ENCODE results near the gene PCBP1. TPM values are rescaled to one million over a fixed set of nuclear protein-coding genes. Genes with fewer than 3 reads are reported as not detected.

Gene PCBP1
- 100 to 1,000 TPM; 126 to 384 (median 236) TPM for total RNA-seq

- Histone ChIP-seq H3K27ac (peak within 1 kb of the TSS; percentile 97 to 100 (median 100)), H3K9me3 (no peaks in the 10 kb centered on the region), H3K36me3 (peaks cover 0 to 45% (median 11%) of the 10 kb centered on the region in 4 donors), H3K4me3 (peak within 1 kb of the TSS; percentile 58 to 99 (median 88)), H3K27me3 (no peaks in the 10 kb centered on the region), H3K4me1 (peaks cover 39 to 50% (median 49%) of the 10 kb centered on the region in 4 donors)
- ATAC-seq (ENCODE audit: low FRiP score in 2 of 2) (peak; percentile 93 to 94), DNase-seq (peak; percentile 93 to 99)
- peak in 3 of 4 donors; percentile 61 to 94 (median 93) for TF ChIP-seq POLR2A (IDR thresholded peaks at IDR 0.05)
- TF ChIP-seq POLR2AphosphoS5 (IDR thresholded peaks at IDR 0.05) = peak; percentile 51 to 78
- TF ChIP-seq EP300 (IDR thresholded peaks at IDR 0.05) = peak in 1 of 4 donors; percentile 36
- peak in 2 of 6 experiments; percentile 6 to 33 for TF ChIP-seq CTCF (IDR thresholded peaks at IDR 0.05)
- whole genome bisulfite sequencing, 2 donors = 0% methylated on average over 20 to 46 of the region's 94 CpGs
Observed at GRCh38 chr2:70086838-70087701, at the start of gene PCBP1. Gene PCBP1 (plus strand): TSS chr2:70087477. CDS start chr2:70087744, 267 bp downstream.

DNA sequence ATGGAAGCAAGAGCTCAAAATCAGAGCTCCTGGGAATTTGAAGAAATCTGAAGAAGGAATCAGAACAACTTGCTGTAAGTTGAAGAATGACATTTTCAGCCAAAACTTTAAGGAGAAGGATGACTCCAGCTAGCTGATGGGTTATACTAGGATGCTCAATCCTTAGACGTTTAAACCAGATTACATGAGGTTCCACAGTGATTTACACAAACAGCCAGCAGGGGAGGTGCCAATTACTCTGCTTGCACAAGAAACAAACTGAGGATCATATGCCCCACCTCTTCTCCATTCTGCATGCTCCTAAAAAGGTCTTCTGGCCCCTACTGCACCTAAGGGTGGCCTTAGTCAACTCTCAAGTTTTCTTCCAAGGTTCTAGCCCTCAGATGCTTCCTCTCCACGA, 47.9 kb upstream of the PCBP1 start:
- 68% methylated on average over 2 of the region's 2 CpGs for whole genome bisulfite sequencing, 2 donors
- Histone ChIP-seq H3K27me3 (no peaks in the 10 kb centered on the region), H3K4me3 (no peak overlapping the region), H3K4me1 (peaks cover 16 to 25% (median 20%) of the 10 kb centered on the region in 4 donors), H3K27ac (no peak overlapping the region), H3K9me3 (no peaks in the 10 kb centered on the region), H3K36me3 (peaks cover 0 to 4% (median 0%) of the 10 kb centered on the region in 4 donors)
- TF ChIP-seq POLR2AphosphoS5 (IDR thresholded peaks at IDR 0.05) (no peak), CTCF (IDR thresholded peaks at IDR 0.05) (no peak), EP300 (IDR thresholded peaks at IDR 0.05) (no peak), POLR2A (IDR thresholded peaks at IDR 0.05) (no peak)
- no peak for DNase-seq
- ATAC-seq (ENCODE audit: low FRiP score in 2 of 2) = no peak

DNA sequence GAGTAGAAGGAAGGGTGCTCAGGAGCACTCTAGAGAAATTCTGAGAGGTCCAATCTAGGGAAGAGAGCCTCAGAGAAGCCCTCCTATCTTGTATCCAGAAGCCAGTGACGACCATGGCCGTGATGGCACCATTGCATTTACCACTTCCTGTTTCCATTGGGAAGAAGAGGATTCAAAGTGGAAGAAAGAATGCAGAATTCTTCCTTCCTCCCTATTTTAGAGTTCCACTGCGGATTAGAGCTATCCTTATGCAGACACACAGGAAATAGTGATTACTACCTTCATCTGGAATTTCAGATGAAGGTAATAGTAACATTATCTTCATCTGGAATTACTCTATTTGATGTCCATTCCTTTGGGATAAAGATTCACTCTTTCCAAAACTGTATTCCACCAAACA, 45.6 kb upstream of the PCBP1 start:
- H3K9me3 ChIP-seq = no peaks in the 10 kb centered on the region
- no peak overlapping the region for H3K4me3 ChIP-seq
- H3K27me3 ChIP-seq = no peaks in the 10 kb centered on the region
- H3K4me1 ChIP-seq = peaks cover 2 to 10% (median 9%) of the 10 kb centered on the region in 4 donors
- H3K36me3 ChIP-seq = peaks cover 0 to 22% (median 2%) of the 10 kb centered on the region in 4 donors
- no peak for TF ChIP-seq EP300 (IDR thresholded peaks at IDR 0.05)
- no peak for TF ChIP-seq POLR2AphosphoS5 (IDR thresholded peaks at IDR 0.05)
- no peak for TF ChIP-seq CTCF (IDR thresholded peaks at IDR 0.05)
- TF ChIP-seq POLR2A (IDR thresholded peaks at IDR 0.05) = no peak
- 69 to 76% methylated on average over 3 of the region's 3 CpGs for WGBS, 2 donors
- H3K27ac ChIP-seq = peak overlapping the region in 1 of 4 donors; percentile 77
- no peak for ATAC-seq (ENCODE audit: low FRiP score in 2 of 2)
- DNase-seq = no peak

DNA sequence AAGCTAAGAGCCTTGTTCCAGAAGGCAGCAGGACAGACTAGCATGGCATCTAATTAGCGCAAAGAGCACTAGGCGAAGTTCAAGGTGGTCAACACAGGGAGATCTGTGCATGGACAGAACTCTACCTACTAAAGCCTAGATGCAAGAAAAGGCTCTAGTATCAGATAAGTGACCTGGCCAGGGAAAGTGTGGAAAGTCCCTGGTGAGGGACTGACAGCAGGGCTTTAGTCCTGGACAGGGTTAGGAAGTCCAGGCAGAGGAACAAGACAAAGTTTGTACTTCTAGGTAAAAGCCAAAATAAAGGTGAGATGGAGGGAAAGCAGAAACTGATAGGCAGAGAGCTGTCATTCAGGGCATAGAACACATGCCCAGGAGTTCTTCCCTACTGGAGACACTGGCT, 45.0 kb upstream of the PCBP1 start:
- 98% methylated on average over 2 of the region's 2 CpGs for WGBS, 2 donors
- Histone ChIP-seq H3K36me3 (peaks cover 0 to 27% (median 4%) of the 10 kb centered on the region in 4 donors), H3K27ac (peak overlapping the region; percentile 71 to 80 (median 77)), H3K9me3 (no peaks in the 10 kb centered on the region), H3K4me3 (no peak overlapping the region), H3K4me1 (peaks cover 2 to 13% (median 9%) of the 10 kb centered on the region in 4 donors), H3K27me3 (no peaks in the 10 kb centered on the region)
- DNase-seq = no peak
- TF ChIP-seq POLR2AphosphoS5 (IDR thresholded peaks at IDR 0.05) (no peak), CTCF (IDR thresholded peaks at IDR 0.05) (no peak), POLR2A (IDR thresholded peaks at IDR 0.05) (no peak), EP300 (IDR thresholded peaks at IDR 0.05) (no peak)
- no peak for ATAC-seq (ENCODE audit: low FRiP score in 2 of 2)

Data from upper lobe of left lung (tissue), 6 donors.